Testis (tissue), 2 donors: ENCODE results near the gene PI4KA.
"Not testable (repeated sequence)": the region's sequence is repeated elsewhere in the genome, so short reads cannot be mapped to it uniquely, and the experiment has no call there.

Experiments
- POLR2A ChIP-seq: fragments of 450-650 bp; IDR thresholded peaks from one replicate; pipeline ENCODE4 v1.6.1; 2017; ENCODE audit warnings: antibody characterized with exemption, mild to moderate bottlenecking, moderate library complexity
- TF ChIP-seq, protein P1 (sequence below), 3 experiments: fragments of 450-650 bp in 2 of 3; fragments of 200-600 bp in 1 of 3; sonication (generic) in 1 of 3; IDR thresholded peaks; one replicate each; pipeline ENCODE4 v1.5.1; 2016 to 2019; ENCODE audit warnings: antibody characterized with exemption in 3 of 3, mild to moderate bottlenecking in 2 of 3, moderate library complexity in 1 of 3

DNA sequence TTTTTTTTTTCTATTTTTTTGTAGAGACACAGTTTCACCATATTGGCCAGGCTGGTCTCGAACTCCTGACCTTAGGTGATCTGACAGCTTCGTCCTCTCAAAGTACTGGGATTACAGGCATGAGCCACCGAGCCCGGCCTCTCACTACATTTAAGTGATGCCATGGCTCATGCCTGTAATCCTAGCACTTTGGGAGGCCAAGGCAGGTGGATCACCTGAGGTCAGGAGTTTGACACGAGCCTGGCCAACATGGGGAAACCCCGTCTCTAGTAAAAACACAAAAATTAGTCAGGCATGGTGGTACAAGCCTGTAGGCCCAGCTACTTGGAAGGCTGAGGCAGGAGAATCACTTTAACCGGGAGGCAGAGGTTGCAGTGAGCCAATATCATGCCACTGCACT is 165.7 kb downstream of the PI4KA start:
- TF ChIP-seq, protein P1, sequence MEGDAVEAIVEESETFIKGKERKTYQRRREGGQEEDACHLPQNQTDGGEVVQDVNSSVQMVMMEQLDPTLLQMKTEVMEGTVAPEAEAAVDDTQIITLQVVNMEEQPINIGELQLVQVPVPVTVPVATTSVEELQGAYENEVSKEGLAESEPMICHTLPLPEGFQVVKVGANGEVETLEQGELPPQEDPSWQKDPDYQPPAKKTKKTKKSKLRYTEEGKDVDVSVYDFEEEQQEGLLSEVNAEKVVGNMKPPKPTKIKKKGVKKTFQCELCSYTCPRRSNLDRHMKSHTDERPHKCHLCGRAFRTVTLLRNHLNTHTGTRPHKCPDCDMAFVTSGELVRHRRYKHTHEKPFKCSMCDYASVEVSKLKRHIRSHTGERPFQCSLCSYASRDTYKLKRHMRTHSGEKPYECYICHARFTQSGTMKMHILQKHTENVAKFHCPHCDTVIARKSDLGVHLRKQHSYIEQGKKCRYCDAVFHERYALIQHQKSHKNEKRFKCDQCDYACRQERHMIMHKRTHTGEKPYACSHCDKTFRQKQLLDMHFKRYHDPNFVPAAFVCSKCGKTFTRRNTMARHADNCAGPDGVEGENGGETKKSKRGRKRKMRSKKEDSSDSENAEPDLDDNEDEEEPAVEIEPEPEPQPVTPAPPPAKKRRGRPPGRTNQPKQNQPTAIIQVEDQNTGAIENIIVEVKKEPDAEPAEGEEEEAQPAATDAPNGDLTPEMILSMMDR (IDR thresholded peaks at IDR 0.05) = not testable (repeated sequence)
- TF ChIP-seq POLR2A = not testable (repeated sequence)
